CD14-positive monocyte (primary cell): ENCODE data around the gene CNPY2. TPM values are rescaled to one million over a fixed set of nuclear protein-coding genes. Genes with fewer than 3 reads are reported as not detected.

Experiments
- DNase-seq, 3 donors: peaks; one replicate each; pipeline ENCODE4 v3.0.0-alpha.2; 2011 to 2022
- H2AFZ ChIP-seq: 2 replicates; pipeline ENCODE4 v1.6.0; 2012; ENCODE audit warnings: mild to moderate bottlenecking, low read depth, low read length, inconsistent platforms; ENCODE audit not compliant: insufficient read depth, poor library complexity, severe bottlenecking
- H3K27ac ChIP-seq, 2 donors: 1 replicate in 1 of 2; 2 replicates in 1 of 2; pipeline ENCODE4 v1.5.1; 2012 to 2013; ENCODE audit warnings: low read length in 2 of 2, control low read depth in 1 of 2, inconsistent platforms in 1 of 2, low read depth in 1 of 2, mild to moderate bottlenecking in 1 of 2
- H3K27me3 ChIP-seq, 2 donors: one replicate each; pipeline versions ENCODE4 v1.6.0 to v1.6.1; 2011 to 2013; ENCODE audit warnings: low read length in 2 of 2; ENCODE audit not compliant: control insufficient read depth in 2 of 2, insufficient read depth in 2 of 2
- H3K36me3 ChIP-seq, 2 donors: replicated peaks in 1 of 2; 1 replicate in 1 of 2; 2 replicates in 1 of 2; pipeline versions ENCODE4 v1.5.1 to v1.6.1; 2012 to 2013; ENCODE audit warnings: low read length in 2 of 2, control low read depth in 1 of 2, inconsistent platforms in 1 of 2, mild to moderate bottlenecking in 1 of 2; ENCODE audit not compliant: insufficient read depth in 2 of 2, control insufficient read depth in 1 of 2
- H3K4me1 ChIP-seq, 2 donors: 1 replicate in 1 of 2; 2 replicates in 1 of 2; pipeline versions ENCODE4 v1.5.1 to v1.6.1; 2012 to 2013; ENCODE audit warnings: low read length in 2 of 2, control low read depth in 1 of 2, inconsistent platforms in 1 of 2, mild to moderate bottlenecking in 1 of 2, moderate library complexity in 1 of 2; ENCODE audit not compliant: insufficient read depth in 2 of 2, control insufficient read depth in 1 of 2
- H3K4me2 ChIP-seq: replicated peaks from 2 replicates; pipeline ENCODE3; 2012; ENCODE audit warnings: low read length, moderate library complexity, mild to moderate bottlenecking; ENCODE audit not compliant: poor library complexity, severe bottlenecking; ENCODE audit errors: extremely low read depth
- H3K4me3 ChIP-seq, 3 experiments: fragments of 200-600 bp in 1 of 3; sonication (generic) in 1 of 3; replicated peaks in 1 of 3; 1 replicate in 2 of 3; 2 replicates in 1 of 3; pipeline ENCODE4 v1.5.1; 2011 to 2013; ENCODE audit warnings: low read length in 3 of 3, mild to moderate bottlenecking in 3 of 3, control low read depth in 2 of 3, low read depth in 2 of 3, inconsistent platforms in 1 of 3, moderate library complexity in 1 of 3
- H3K79me2 ChIP-seq: 2 replicates; pipeline ENCODE4 v1.6.0; 2012; ENCODE audit warnings: mild to moderate bottlenecking, control low read depth, inconsistent platforms, low read length, moderate library complexity; ENCODE audit not compliant: insufficient read depth
- H3K9ac ChIP-seq: 2 replicates; pipeline ENCODE4 v1.6.0; 2017; ENCODE audit warnings: low read length, mild to moderate bottlenecking; ENCODE audit not compliant: insufficient read depth, poor library complexity, severe bottlenecking
- H3K9me3 ChIP-seq, 2 donors: replicated peaks in 1 of 2; 1 replicate in 1 of 2; 2 replicates in 1 of 2; pipeline versions ENCODE4 v1.5.1 to v1.6.1; 2012 to 2013; ENCODE audit warnings: low read length in 2 of 2, control low read depth in 1 of 2; ENCODE audit not compliant: control insufficient read depth in 1 of 2, insufficient read depth in 1 of 2
- H4K20me1 ChIP-seq: 2 replicates; pipeline ENCODE4 v1.6.0; 2012; ENCODE audit warnings: mild to moderate bottlenecking, low read length, control low read depth, moderate library complexity; ENCODE audit not compliant: insufficient read depth
- H3K27ac Mint-ChIP-seq, 7 donors: one replicate each; pipeline ENCODE4 v1.8.0; 2020; ENCODE audit warnings: mild to moderate bottlenecking in 7 of 7, mixed read lengths in 7 of 7, moderate library complexity in 6 of 7, inconsistent platforms in 2 of 7
- H3K27me3 Mint-ChIP-seq, 3 donors: one replicate each; pipeline ENCODE4 v1.8.0; 2021 to 2022; ENCODE audit warnings: low read depth in 3 of 3, mild to moderate bottlenecking in 3 of 3, mixed read lengths in 3 of 3, moderate library complexity in 3 of 3, inconsistent platforms in 1 of 3
- H3K36me3 Mint-ChIP-seq, 2 donors: one replicate each; pipeline ENCODE4 v1.8.0; 2020; ENCODE audit warnings: mixed read lengths in 2 of 2, inconsistent platforms in 1 of 2, mild to moderate bottlenecking in 1 of 2
- H3K4me1 Mint-ChIP-seq: one replicate; pipeline ENCODE4 v1.8.0; 2020; ENCODE audit warnings: mild to moderate bottlenecking, mixed read lengths
- H3K4me3 Mint-ChIP-seq, 2 donors: one replicate each; pipeline ENCODE4 v1.8.0; 2020; ENCODE audit warnings: mild to moderate bottlenecking in 2 of 2, mixed read lengths in 2 of 2, moderate library complexity in 1 of 2
- H3K9me3 Mint-ChIP-seq, 7 donors: one replicate each; pipeline ENCODE4 v1.8.0; 2020 to 2022; ENCODE audit warnings: mixed read lengths in 7 of 7, mild to moderate bottlenecking in 6 of 7, moderate library complexity in 6 of 7, inconsistent platforms in 2 of 7
- CTCF ChIP-seq: fragments of 200-600 bp; IDR thresholded peaks from one replicate; pipeline ENCODE4 v1.8.0; 2022; ENCODE audit warnings: antibody characterized with exemption, mild to moderate bottlenecking
- WGBS: methylation state at CpG from one replicate; pipeline ENCODE4 v1.1.5; 2013; ENCODE audit warnings: missing lambda C conversion rate; ENCODE audit not compliant: insufficient coverage; 5-methylcytosine and 5-hydroxymethylcytosine counted together
- intact Hi-C, 2 donors: fragments of 100-400 bp; cut with micrococcal nuclease; formaldehyde crosslinking; loops; one replicate each; pipeline versions ENCODE4 v1.15.0 to v1.15.1; 2023
- polyA plus RNA-seq, 3 donors: library from polyadenylated mRNA; depleted of rRNA in 1 of 3; unstranded in 2 of 3; stranded (reverse) in 1 of 3; fragments of 300-500 nt in 2 of 3; fragments of >200 nt in 1 of 3; fragmentation: Illumina TruSeq in 2 of 3; gene quantifications; 1 replicate in 2 of 3; 2 replicates in 1 of 3; pipeline ENCODE4 v1.2.3, GENCODE V29; 2012 to 2021

Gene CNPY2
- polyA plus RNA-seq, 3 donors: 50.4 to 122 (median 121) TPM

GRCh38 chr12:56308714-56309113, 7.1 kb downstream of the CNPY2 start:
- intact Hi-C loops: no loop called here
- peaks cover 2% of the 10 kb centered on the region for H3K4me1 Mint-ChIP-seq
- Histone ChIP-seq H3K4me3 (no peak overlapping the region), H3K36me3 (peaks cover 39 to 67% of the 10 kb centered on the region in 2 donors), H2AFZ (no peak overlapping the region), H3K79me2 (no peaks in the 10 kb centered on the region), H3K4me1 (no peaks in the 10 kb centered on the region), H3K9ac (no peak overlapping the region), H3K27me3 (no peaks in the 10 kb centered on the region), H3K9me3 (no peaks in the 10 kb centered on the region), H3K27ac (no peak overlapping the region), H4K20me1 (no peaks in the 10 kb centered on the region), H3K4me2 (no peak overlapping the region)
- DNase-seq: no peak
- H3K4me3 Mint-ChIP-seq: no peak overlapping the region
- 80% methylated on average over 1 of the region's 3 CpGs for WGBS
- H3K27me3 Mint-ChIP-seq: no peaks in the 10 kb centered on the region
- H3K36me3 Mint-ChIP-seq: peaks cover 34 to 67% of the 10 kb centered on the region in 2 donors
- no peak overlapping the region for H3K27ac Mint-ChIP-seq
- H3K9me3 Mint-ChIP-seq: no peaks in the 10 kb centered on the region
- no peak for TF ChIP-seq CTCF

- DNase-seq: no peak
- Histone ChIP-seq H3K4me2 (no peak overlapping the region), H3K9me3 (no peaks in the 10 kb centered on the region), H2AFZ (no peak overlapping the region), H3K36me3 (peaks cover 39 to 64% of the 10 kb centered on the region in 2 donors), H4K20me1 (no peaks in the 10 kb centered on the region), H3K27ac (no peak overlapping the region), H3K4me1 (no peaks in the 10 kb centered on the region), H3K79me2 (no peaks in the 10 kb centered on the region), H3K4me3 (no peak overlapping the region), H3K9ac (no peak overlapping the region), H3K27me3 (no peaks in the 10 kb centered on the region)
- no peak overlapping the region for H3K27ac Mint-ChIP-seq
- no peak overlapping the region for H3K4me3 Mint-ChIP-seq
- H3K36me3 Mint-ChIP-seq: peaks cover 34 to 56% of the 10 kb centered on the region in 2 donors
- intact Hi-C loops: no loop called here
- H3K27me3 Mint-ChIP-seq: no peaks in the 10 kb centered on the region
- peaks cover 2% of the 10 kb centered on the region for H3K4me1 Mint-ChIP-seq
- WGBS: 100% methylated on average over 3 of the region's 7 CpGs
- H3K9me3 Mint-ChIP-seq: no peaks in the 10 kb centered on the region
- no peak for TF ChIP-seq CTCF
Observed at GRCh38 chr12:56307221-56307965, 8.4 kb downstream of the CNPY2 start.
